ENCODE measurements around the gene PLCB1. TPM values are rescaled to one million over a fixed set of nuclear protein-coding genes. Genes with fewer than 3 reads are reported as not detected.

The PLCB1 gene
- polyA plus RNA-seq, 3 donors = 2.5 to 12.7 (median 3.6) TPM

- WGBS, 3 donors = 76 to 92% (median 81%) methylated on average over 2 of the region's 2 CpGs
- H3K27ac ChIP-seq (ENCODE audit: low read depth, low read length) = no peak overlapping the region
Observed at GRCh38 chr20:8693709-8694108, 561.6 kb downstream of the PLCB1 start.

GRCh38 chr20:8700756-8701155 is 568.7 kb downstream of the PLCB1 start:
- no peak overlapping the region for H3K27ac ChIP-seq (ENCODE audit: low read depth, low read length)
- WGBS, 3 donors = 83 to 86% (median 84%) methylated on average over 2 of the region's 2 CpGs

GRCh38 chr20:8706961-8707700 is 575.1 kb downstream of the PLCB1 start:
- WGBS, 3 donors = 91 to 95% (median 92%) methylated on average over 5 of the region's 5 CpGs

GRCh38 chr20:8709627-8710026 is 577.6 kb downstream of the PLCB1 start:
- WGBS, 3 donors = 41 to 67% (median 45%) methylated on average over 3 of the region's 3 CpGs
- H3K27ac ChIP-seq (ENCODE audit: low read depth, low read length) = no peak overlapping the region

More at GRCh38 chr20:8706961-8707700, 575.1 kb downstream of the PLCB1 start:
- H3K27ac ChIP-seq (ENCODE audit: low read depth, low read length) = no peak overlapping the region

- WGBS, 3 donors = 86 to 96% (median 89%) methylated on average over 3 of the region's 3 CpGs
Observed at GRCh38 chr20:8711501-8711900, 579.4 kb downstream of the PLCB1 start.

GRCh38 chr20:8714206-8714605 is 582.1 kb downstream of the PLCB1 start:
- 82 to 88% (median 86%) methylated on average over 3 of the region's 3 CpGs for WGBS, 3 donors
- no peak overlapping the region for H3K27ac ChIP-seq (ENCODE audit: low read depth, low read length)

More at GRCh38 chr20:8711501-8711900, 579.4 kb downstream of the PLCB1 start:
- no peak overlapping the region for H3K27ac ChIP-seq (ENCODE audit: low read depth, low read length)

- no peak overlapping the region for H3K27ac ChIP-seq (ENCODE audit: low read depth, low read length)
- 44 to 80% (median 53%) methylated on average over 4 of the region's 4 CpGs for WGBS, 3 donors
Observed at GRCh38 chr20:8718279-8718678, 586.2 kb downstream of the PLCB1 start.

GRCh38 chr20:8720089-8720488 is 588.0 kb downstream of the PLCB1 start:
- 27 to 44% (median 34%) methylated on average over 4 of the region's 4 CpGs for WGBS, 3 donors
- no peak overlapping the region for H3K27ac ChIP-seq (ENCODE audit: low read depth, low read length)

- H3K27ac ChIP-seq (ENCODE audit: low read depth, low read length) = no peak overlapping the region
- 25 to 27% (median 26%) methylated on average over 5 of the region's 5 CpGs for WGBS, 3 donors
Observed at GRCh38 chr20:8721098-8721497, 589.0 kb downstream of the PLCB1 start.

GRCh38 chr20:8722277-8722928 is 590.3 kb downstream of the PLCB1 start:
- WGBS, 3 donors = 40 to 59% (median 55%) methylated on average over 8 of the region's 8 CpGs

GRCh38 chr20:8723296-8723695 is 591.2 kb downstream of the PLCB1 start:
- H3K27ac ChIP-seq (ENCODE audit: low read depth, low read length) = no peak overlapping the region

More at GRCh38 chr20:8722277-8722928, 590.3 kb downstream of the PLCB1 start:
- H3K27ac ChIP-seq (ENCODE audit: low read depth, low read length) = no peak overlapping the region

GRCh38 chr20:8724884-8725283 is 592.8 kb downstream of the PLCB1 start:
- 95 to 97% (median 95%) methylated on average over 2 of the region's 2 CpGs for WGBS, 3 donors

GRCh38 chr20:8726460-8726859 is 594.4 kb downstream of the PLCB1 start:
- 91 to 96% (median 92%) methylated on average over 2 of the region's 2 CpGs for WGBS, 3 donors

More at GRCh38 chr20:8724884-8725283, 592.8 kb downstream of the PLCB1 start:
- no peak overlapping the region for H3K27ac ChIP-seq (ENCODE audit: low read depth, low read length)

GRCh38 chr20:8735014-8735413 is 602.9 kb downstream of the PLCB1 start:
- no peak overlapping the region for H3K27ac ChIP-seq (ENCODE audit: low read depth, low read length)
- WGBS, 3 donors = 83 to 92% (median 85%) methylated on average over 3 of the region's 3 CpGs

More at GRCh38 chr20:8726460-8726859, 594.4 kb downstream of the PLCB1 start:
- H3K27ac ChIP-seq (ENCODE audit: low read depth, low read length) = no peak overlapping the region

GRCh38 chr20:8735674-8736073 is 603.6 kb downstream of the PLCB1 start:
- no peak overlapping the region for H3K27ac ChIP-seq (ENCODE audit: low read depth, low read length)

- 91 to 94% (median 91%) methylated on average over 4 of the region's 4 CpGs for WGBS, 3 donors
- no peak overlapping the region for H3K27ac ChIP-seq (ENCODE audit: low read depth, low read length)
Observed at GRCh38 chr20:8740265-8740664, 608.2 kb downstream of the PLCB1 start.

GRCh38 chr20:8744228-8744844 is 612.3 kb downstream of the PLCB1 start:
- 84 to 92% (median 89%) methylated on average over 3 of the region's 3 CpGs for WGBS, 3 donors
- no peak overlapping the region for H3K27ac ChIP-seq (ENCODE audit: low read depth, low read length)

GRCh38 chr20:8749101-8749500 is 617.0 kb downstream of the PLCB1 start:
- WGBS, 3 donors = 60 to 68% (median 62%) methylated on average over 8 of the region's 8 CpGs

GRCh38 chr20:8749986-8750385 is 617.9 kb downstream of the PLCB1 start:
- no peak overlapping the region for H3K27ac ChIP-seq (ENCODE audit: low read depth, low read length)
- WGBS, 3 donors = 94 to 97% (median 96%) methylated on average over 1 of the region's 1 CpG

More at GRCh38 chr20:8749101-8749500, 617.0 kb downstream of the PLCB1 start:
- no peak overlapping the region for H3K27ac ChIP-seq (ENCODE audit: low read depth, low read length)
